HL-60/S4 (cell line): ENCODE measurements around the gene MYADML2.
"Not testable (repeated sequence)": the region's sequence is repeated elsewhere in the genome, so short reads cannot be mapped to it uniquely, and the experiment has no call there.

ENCODE experiments used
- in situ Hi-C: fragments of 300-500 bp; cut with MboI; formaldehyde crosslinking; loops from 2 replicates; pipeline ENCODE4 v1.14.3; 2022; ENCODE audit warnings: low sequenced_read_pairs

The MYADML2 gene

GRCh38 chr17:81959362-81960129, 12.5 kb upstream of the MYADML2 start:
- in situ Hi-C loops, result loop anchor here (10.0 kb wide), 1 partner anchor 185 kb away; no protein-coding TSS in a partner anchor

- in situ Hi-C loops, result no loop called here
Measured at GRCh38 chr17:81958633-81959342, 11.8 kb upstream of the MYADML2 start.

GRCh38 chr17:81957691-81958432, 10.8 kb upstream of the MYADML2 start:
- in situ Hi-C loops, result no loop called here

- in situ Hi-C loops, result no loop called here
Measured at GRCh38 chr17:81956607-81957589, 9.9 kb upstream of the MYADML2 start.

GRCh38 chr17:81955756-81956544, 8.9 kb upstream of the MYADML2 start:
- in situ Hi-C loops, result no loop called here

- in situ Hi-C loops, result no loop called here
Measured at GRCh38 chr17:81955058-81955681, 8.1 kb upstream of the MYADML2 start.

- in situ Hi-C loops, result no loop called here
Measured at GRCh38 chr17:81954131-81955057, 7.4 kb upstream of the MYADML2 start.

GRCh38 chr17:81953443-81953842, 6.4 kb upstream of the MYADML2 start:
- in situ Hi-C loops, result not testable (repeated sequence)

- in situ Hi-C loops, result no loop called here
Measured at GRCh38 chr17:81952792-81953228, 5.8 kb upstream of the MYADML2 start.

GRCh38 chr17:81951785-81952684, 5.0 kb upstream of the MYADML2 start:
- in situ Hi-C loops, result no loop called here

GRCh38 chr17:81950501-81950900, 3.5 kb upstream of the MYADML2 start:
- in situ Hi-C loops, result no loop called here

GRCh38 chr17:81948635-81949378, 1.8 kb upstream of the MYADML2 start:
- in situ Hi-C loops, result no loop called here

GRCh38 chr17:81944858-81945257, 2.2 kb downstream of the MYADML2 start:
- in situ Hi-C loops, result no loop called here

- in situ Hi-C loops, result no loop called here
Measured at GRCh38 chr17:81942167-81942553, 4.9 kb downstream of the MYADML2 start.

GRCh38 chr17:81941484-81942166, 5.4 kb downstream of the MYADML2 start:
- in situ Hi-C loops, result no loop called here
